Activated T-helper 17 cell treated with anti-CD3 and anti-CD28 coated beads, Interleukin-2, amount 50 U/mL, for 72 hours (primary cell): ENCODE results near the gene NAPEPLD. TPM values are rescaled to one million over a fixed set of nuclear protein-coding genes. Genes with fewer than 3 reads are reported as not detected.
"Not testable (repeated sequence)": the region's sequence is repeated elsewhere in the genome, so short reads cannot be mapped to it uniquely, and the experiment has no call there.

Source experiments
- ATAC-seq: fragments of 150-1000 bp; cut with Tn5 transposase; replicated peaks from 2 replicates; pipeline ENCODE4 v1.10.0; 2021; ENCODE audit warnings: mild to moderate bottlenecking, moderate library complexity
- H3K27ac Mint-ChIP-seq: one replicate; pipeline ENCODE4 v1.8.0; 2022; ENCODE audit warnings: mixed read lengths
- H3K27me3 Mint-ChIP-seq: one replicate; pipeline ENCODE4 v1.8.0; 2022; ENCODE audit warnings: mixed read lengths
- H3K36me3 Mint-ChIP-seq: one replicate; pipeline ENCODE4 v1.8.0; 2022; ENCODE audit warnings: low read depth, mild to moderate bottlenecking, mixed read lengths
- H3K4me1 Mint-ChIP-seq: one replicate; pipeline ENCODE4 v1.8.0; 2022; ENCODE audit warnings: mixed read lengths
- H3K4me3 Mint-ChIP-seq: one replicate; pipeline ENCODE4 v1.8.0; 2022; ENCODE audit warnings: mild to moderate bottlenecking, mixed read lengths
- H3K9me3 Mint-ChIP-seq: one replicate; pipeline ENCODE4 v1.8.0; 2022; ENCODE audit warnings: mixed read lengths
- total RNA-seq, 2 donors: library from RNA; stranded (reverse); gene quantifications; one replicate each; pipeline ENCODE4 v1.2.3, GENCODE V29; 2022

The NAPEPLD gene
- total RNA-seq, 2 donors from 2014 or later, result 9.4 to 11.0 TPM

GRCh38 chr7:103152744-103153617, 4.1 kb upstream of the NAPEPLD start:
- H3K36me3 Mint-ChIP-seq, H3K9me3 Mint-ChIP-seq, H3K4me3 Mint-ChIP-seq, ATAC-seq, H3K27me3 Mint-ChIP-seq, H3K27ac Mint-ChIP-seq: not testable (repeated sequence)
- peaks cover 21% of the 10 kb centered on the region for H3K4me1 Mint-ChIP-seq

GRCh38 chr7:103151993-103152676, 3.2 kb upstream of the NAPEPLD start:
- not testable (repeated sequence) for H3K4me3 Mint-ChIP-seq, H3K9me3 Mint-ChIP-seq
- H3K4me1 Mint-ChIP-seq, result peaks cover 26% of the 10 kb centered on the region

DNA sequence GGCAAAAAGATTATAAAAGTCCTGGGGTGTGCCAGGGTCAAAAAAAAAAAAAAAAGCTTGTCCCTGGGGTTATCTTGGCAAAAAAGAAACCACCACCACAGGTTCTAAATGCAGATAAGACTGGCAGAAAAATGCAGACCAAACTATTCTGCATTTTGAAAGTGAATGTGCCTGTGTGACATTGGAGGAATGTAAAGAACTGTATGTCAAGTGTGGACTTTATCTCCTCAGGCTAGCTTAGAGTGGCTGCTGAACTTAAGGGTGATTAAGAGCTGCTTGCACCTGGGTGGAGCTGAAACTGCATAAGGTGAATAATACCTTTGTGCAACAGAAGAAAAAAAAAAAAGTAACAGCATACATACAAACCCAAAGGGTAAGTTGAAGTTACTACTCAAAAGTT, 1.3 kb upstream of the NAPEPLD start:
- ATAC-seq, result no peak
- no peaks in the 10 kb centered on the region for H3K27me3 Mint-ChIP-seq
- H3K9me3 Mint-ChIP-seq, result no peaks in the 10 kb centered on the region
- H3K27ac Mint-ChIP-seq, result peak overlapping the region; percentile 86
- H3K36me3 Mint-ChIP-seq, result no peaks in the 10 kb centered on the region
- peak overlapping the region; percentile 87 for H3K4me3 Mint-ChIP-seq
- peaks cover 21% of the 10 kb centered on the region for H3K4me1 Mint-ChIP-seq

More at GRCh38 chr7:103151993-103152676, 3.2 kb upstream of the NAPEPLD start:
- ATAC-seq, H3K27me3 Mint-ChIP-seq, H3K36me3 Mint-ChIP-seq, H3K27ac Mint-ChIP-seq: not testable (repeated sequence)

DNA sequence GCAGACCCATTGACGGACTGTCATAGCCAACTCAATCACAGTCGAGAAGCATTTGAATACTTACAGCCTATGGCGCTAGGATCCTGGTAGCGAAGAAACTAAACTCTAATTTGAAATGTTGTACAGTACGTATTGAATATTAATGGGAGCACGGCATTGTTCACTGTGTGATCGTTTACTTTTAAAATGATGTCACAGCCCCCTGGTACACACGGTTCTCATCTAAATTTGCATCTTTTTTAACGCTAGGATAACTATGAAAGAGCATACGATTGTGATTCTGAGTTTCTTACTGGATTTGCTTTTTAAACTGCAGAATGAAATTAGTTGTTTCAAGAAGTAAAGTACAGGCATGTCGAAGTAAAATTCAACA, 895 bp upstream of the NAPEPLD start:
- H3K4me3 Mint-ChIP-seq, result peak overlapping the region; percentile 87
- H3K27ac Mint-ChIP-seq, result peak overlapping the region; percentile 86
- no peaks in the 10 kb centered on the region for H3K36me3 Mint-ChIP-seq
- H3K27me3 Mint-ChIP-seq, result no peaks in the 10 kb centered on the region
- H3K4me1 Mint-ChIP-seq, result peaks cover 21% of the 10 kb centered on the region
- H3K9me3 Mint-ChIP-seq, result no peaks in the 10 kb centered on the region
- peak; percentile 10 for ATAC-seq

DNA sequence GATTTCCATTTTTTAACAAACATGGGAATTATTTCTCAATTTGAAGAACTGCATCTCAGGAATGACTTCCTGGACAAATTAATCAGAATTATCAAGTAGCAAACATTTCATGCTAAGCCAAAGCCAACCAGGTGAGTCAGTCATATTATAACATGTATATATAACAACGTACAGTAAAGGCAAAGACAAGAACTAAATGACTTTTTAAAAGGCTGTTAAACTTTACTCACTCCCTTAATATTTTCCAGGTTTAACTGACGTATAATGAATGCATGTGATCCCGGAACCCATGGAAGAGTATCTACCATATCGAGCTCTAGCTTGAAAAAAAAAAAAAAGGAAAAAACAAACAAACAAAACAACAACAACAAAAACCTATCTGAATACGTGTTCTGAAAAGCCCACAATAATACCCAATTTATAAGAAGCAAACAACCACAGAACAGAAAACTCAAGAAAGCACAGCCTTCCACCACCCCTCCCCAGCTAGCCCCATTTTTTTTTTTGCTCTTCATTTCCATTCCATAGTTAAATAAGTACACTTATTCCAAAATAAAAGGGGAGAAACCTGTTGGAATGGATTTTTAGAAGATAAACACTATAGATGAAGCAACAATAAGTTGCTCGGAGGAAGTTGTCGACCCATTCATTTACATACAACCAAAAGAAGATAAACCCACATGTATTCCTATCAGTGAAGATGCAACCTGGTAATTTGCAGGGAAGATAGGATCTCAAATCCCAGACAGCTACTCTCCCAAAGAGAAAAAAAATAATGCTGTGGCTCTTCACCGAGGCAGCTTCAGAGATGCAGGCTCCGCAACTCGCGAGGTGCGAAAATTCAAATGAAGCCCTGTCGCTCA, 537 bp downstream of the NAPEPLD start:
- Mint-ChIP-seq H3K27me3 (no peaks in the 10 kb centered on the region), H3K36me3 (no peaks in the 10 kb centered on the region), H3K9me3 (no peaks in the 10 kb centered on the region), H3K27ac (peak overlapping the region; percentile 86), H3K4me1 (peaks cover 16% of the 10 kb centered on the region), H3K4me3 (peak overlapping the region; percentile 87)
- ATAC-seq, result no peak

- not testable (repeated sequence) for H3K9me3 Mint-ChIP-seq, ATAC-seq, H3K27ac Mint-ChIP-seq, H3K27me3 Mint-ChIP-seq, H3K4me3 Mint-ChIP-seq
- H3K4me1 Mint-ChIP-seq, result peaks cover 19% of the 10 kb centered on the region
- peaks cover 11% of the 10 kb centered on the region for H3K36me3 Mint-ChIP-seq
Measured at GRCh38 chr7:103144754-103145153, 4.1 kb downstream of the NAPEPLD start.

DNA sequence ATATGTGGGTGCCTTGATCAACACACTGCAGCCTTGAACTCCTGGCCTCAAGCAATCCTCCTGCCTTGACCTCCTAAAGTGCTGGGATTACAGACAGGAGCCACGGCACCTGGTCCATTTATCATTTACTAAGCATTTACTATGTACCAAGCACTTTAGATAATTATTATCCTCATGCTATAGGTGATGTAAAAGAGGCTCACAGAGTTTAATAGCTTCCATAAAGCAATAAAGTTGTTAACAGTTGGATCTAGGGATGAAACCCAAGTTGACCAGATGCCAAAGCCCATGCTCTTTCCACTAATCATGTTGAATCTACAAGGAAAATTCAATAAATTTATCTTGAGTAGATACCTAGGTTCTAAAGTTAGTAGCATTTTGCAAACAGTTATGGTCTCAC, 5.0 kb downstream of the NAPEPLD start:
- Mint-ChIP-seq H3K4me3 (no peak overlapping the region), H3K27ac (no peak overlapping the region), H3K27me3 (no peaks in the 10 kb centered on the region), H3K36me3 (peaks cover 11% of the 10 kb centered on the region), H3K4me1 (peaks cover 17% of the 10 kb centered on the region), H3K9me3 (no peaks in the 10 kb centered on the region)
- no peak for ATAC-seq

- Mint-ChIP-seq H3K9me3 (no peaks in the 10 kb centered on the region), H3K27me3 (no peaks in the 10 kb centered on the region), H3K4me1 (peaks cover 15% of the 10 kb centered on the region), H3K27ac (peak overlapping the region; percentile 50), H3K36me3 (peaks cover 11% of the 10 kb centered on the region), H3K4me3 (no peak overlapping the region)
- peak; percentile 18 for ATAC-seq
Measured at GRCh38 chr7:103142494-103142893, 6.4 kb downstream of the NAPEPLD start.

DNA sequence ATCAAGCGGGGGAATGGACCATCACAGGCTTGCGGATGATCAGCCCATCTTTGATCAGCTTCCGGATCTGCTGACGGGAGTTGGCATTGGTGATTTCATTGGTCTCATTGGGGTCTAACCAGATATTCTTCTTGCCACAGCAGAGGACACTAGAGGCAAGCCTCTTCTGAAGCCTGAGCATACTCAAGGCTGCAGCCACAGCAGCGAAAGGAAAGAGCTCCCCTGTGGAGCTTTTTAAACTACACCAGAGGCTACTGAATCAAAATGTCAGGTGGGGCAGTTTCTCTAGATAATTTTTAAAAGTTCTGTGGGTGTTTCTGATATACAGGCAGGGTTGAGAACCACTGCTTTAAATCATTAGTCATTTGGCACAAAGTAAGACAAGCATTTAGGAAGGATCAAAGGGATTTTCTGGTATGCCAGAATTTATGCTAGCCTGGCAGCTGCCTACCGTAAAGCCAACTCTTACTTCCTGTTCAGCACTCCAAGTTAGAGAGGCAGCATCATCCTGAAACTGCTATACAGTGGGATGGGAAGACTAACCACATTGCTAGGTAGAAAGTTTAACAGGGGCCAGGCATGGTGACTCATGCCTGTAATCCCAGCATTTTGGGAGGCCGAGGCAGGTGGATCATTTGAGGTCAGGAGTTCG, 7.0 kb downstream of the NAPEPLD start:
- Mint-ChIP-seq H3K9me3 (no peaks in the 10 kb centered on the region), H3K27me3 (no peaks in the 10 kb centered on the region), H3K27ac (peak overlapping the region; percentile 50), H3K36me3 (peaks cover 11% of the 10 kb centered on the region), H3K4me3 (no peak overlapping the region), H3K4me1 (peaks cover 9% of the 10 kb centered on the region)
- ATAC-seq, result peak; percentile 84

DNA sequence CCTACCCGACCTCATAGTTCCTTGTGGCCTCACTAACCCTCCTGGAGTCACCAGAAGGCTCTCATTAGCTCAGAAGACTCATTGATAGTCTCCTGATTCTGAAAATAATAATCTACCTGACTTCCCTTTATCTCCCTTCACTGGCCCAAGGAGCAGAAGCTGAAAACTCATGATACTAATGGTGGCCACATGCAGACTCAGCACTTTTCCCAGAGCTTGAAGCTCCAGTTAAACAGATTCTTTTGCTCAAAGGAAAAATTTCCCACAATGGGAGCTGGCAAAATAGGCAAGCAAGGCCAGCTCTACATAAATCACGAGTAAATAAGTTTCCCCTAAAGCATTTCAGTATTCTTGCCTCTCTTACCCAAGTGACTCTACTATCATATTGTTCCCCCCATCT, 8.2 kb downstream of the NAPEPLD start:
- H3K36me3 Mint-ChIP-seq, result peaks cover 11% of the 10 kb centered on the region
- no peaks in the 10 kb centered on the region for H3K9me3 Mint-ChIP-seq
- H3K27ac Mint-ChIP-seq, result no peak overlapping the region
- ATAC-seq, result no peak
- no peaks in the 10 kb centered on the region for H3K27me3 Mint-ChIP-seq
- H3K4me3 Mint-ChIP-seq, result no peak overlapping the region
- peaks cover 9% of the 10 kb centered on the region for H3K4me1 Mint-ChIP-seq

DNA sequence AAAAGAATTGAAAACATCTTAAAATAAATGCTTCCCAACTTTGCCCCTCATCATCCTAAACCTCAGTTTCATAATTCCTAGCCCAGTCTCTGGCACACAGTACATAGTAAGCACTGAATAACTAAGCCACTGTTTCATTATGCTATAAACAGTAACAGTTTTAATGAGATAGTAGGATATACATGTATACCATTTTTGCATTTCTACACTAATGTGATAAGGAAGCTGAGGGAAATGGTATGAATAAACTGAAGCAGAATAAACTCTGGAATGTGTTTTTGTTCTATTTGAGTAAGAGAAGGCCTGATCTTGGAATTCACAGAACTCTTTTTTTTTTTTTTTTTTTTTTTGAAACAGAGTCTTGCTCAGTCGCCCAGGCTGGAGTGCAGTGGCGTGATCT, 8.8 kb downstream of the NAPEPLD start:
- no peak overlapping the region for H3K27ac Mint-ChIP-seq
- peaks cover 9% of the 10 kb centered on the region for H3K4me1 Mint-ChIP-seq
- no peaks in the 10 kb centered on the region for H3K27me3 Mint-ChIP-seq
- H3K4me3 Mint-ChIP-seq, result no peak overlapping the region
- ATAC-seq, result no peak
- no peaks in the 10 kb centered on the region for H3K9me3 Mint-ChIP-seq
- H3K36me3 Mint-ChIP-seq, result peaks cover 11% of the 10 kb centered on the region

DNA sequence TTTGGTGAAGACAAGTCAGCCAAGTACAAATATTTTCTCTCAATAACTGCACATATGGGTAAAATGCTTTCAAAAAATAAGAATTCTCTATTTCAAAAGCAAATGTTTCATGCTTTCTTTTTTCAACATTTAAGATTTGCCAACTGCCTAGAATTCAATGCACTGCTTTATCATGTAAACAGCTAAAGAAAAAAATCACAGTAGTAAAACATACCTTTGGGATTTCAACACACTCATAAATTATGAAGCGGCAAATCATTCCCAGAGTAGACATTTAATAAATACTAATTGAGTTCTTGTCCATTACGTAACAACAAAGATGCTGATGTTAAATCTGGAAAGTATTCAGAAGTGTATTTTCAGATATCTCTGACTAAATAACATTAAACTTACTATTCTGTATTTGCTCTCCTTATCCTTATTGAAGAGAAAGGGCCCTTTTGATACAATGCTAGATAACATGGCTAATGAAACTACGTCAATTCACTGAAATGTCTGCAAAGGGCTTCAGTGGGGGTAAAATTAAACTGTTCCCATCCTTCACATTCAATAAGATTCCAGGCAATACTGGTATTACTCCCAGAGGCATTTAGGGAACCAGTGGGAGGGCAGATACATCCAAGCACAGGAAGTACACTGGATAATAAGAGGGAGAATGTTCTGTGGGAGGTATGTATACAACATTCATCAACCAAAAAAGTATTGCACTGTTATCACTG, 13.9 kb downstream of the NAPEPLD start:
- no peaks in the 10 kb centered on the region for H3K27me3 Mint-ChIP-seq
- H3K4me1 Mint-ChIP-seq, result peaks cover 4% of the 10 kb centered on the region
- H3K4me3 Mint-ChIP-seq, result no peak overlapping the region
- no peaks in the 10 kb centered on the region for H3K9me3 Mint-ChIP-seq
- no peak for ATAC-seq
- no peak overlapping the region for H3K27ac Mint-ChIP-seq
- no peaks in the 10 kb centered on the region for H3K36me3 Mint-ChIP-seq

DNA sequence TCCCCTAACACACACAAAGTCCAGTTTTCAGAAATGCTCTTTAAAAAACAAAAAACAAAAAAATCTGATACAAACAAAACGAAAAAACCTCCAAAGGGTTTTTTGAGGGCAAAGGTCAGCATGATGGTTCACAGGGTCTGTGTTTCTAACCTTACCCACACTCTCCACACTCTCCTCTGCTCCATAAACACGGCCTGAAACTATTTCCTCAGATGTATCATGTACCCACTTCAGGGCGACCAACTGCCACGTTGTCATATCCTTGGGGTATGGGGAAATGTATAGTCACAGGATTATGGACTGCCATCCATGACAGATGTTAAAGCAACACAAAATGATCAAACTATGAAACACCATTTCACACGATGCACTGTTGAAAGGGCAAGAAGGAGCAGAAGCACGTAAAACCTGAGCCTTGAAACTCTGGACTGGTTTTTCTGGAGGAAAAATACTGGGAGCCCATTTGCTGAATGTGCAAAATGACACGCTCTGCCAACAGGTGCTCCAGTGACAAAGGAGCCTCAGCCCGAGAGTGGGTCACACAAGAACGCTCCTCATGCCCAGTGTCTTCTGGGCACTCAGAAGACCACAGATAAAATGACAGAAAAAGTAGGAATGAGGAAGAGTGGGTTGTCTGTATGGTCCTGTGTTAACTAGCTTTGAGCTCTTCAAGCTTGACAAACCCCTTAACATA, 15.8 kb downstream of the NAPEPLD start:
- Mint-ChIP-seq H3K9me3 (no peaks in the 10 kb centered on the region), H3K36me3 (peaks cover 8% of the 10 kb centered on the region)

More for the DNA sequence above, 15.8 kb downstream of the NAPEPLD start:
- H3K4me3 Mint-ChIP-seq, result no peak overlapping the region
- H3K27me3 Mint-ChIP-seq, result no peaks in the 10 kb centered on the region
- no peak for ATAC-seq
- H3K4me1 Mint-ChIP-seq, result peaks cover 4% of the 10 kb centered on the region
- H3K27ac Mint-ChIP-seq, result no peak overlapping the region
